Cardiac muscle cell (in vitro differentiated cells and primary cell): ENCODE measurements around the gene SLC12A5. TPM values are rescaled to one million over a fixed set of nuclear protein-coding genes. Genes with fewer than 3 reads are reported as not detected.
"Not testable (repeated sequence)": the region's sequence is repeated elsewhere in the genome, so short reads cannot be mapped to it uniquely, and the experiment has no call there.

Experiments
- DNase-seq, 2 donors: peaks; one replicate each; pipeline versions ENCODE4 v3.0.0 to v3.0.0-alpha.2; 2010 to 2017; ENCODE audit warnings: low read depth in 1 of 2, low spot score in 1 of 2
- H3K27ac ChIP-seq: fragments of 200-600 bp; sonication (generic); 2 replicates; pipeline ENCODE4 v1.5.1; 2016
- H3K27me3 ChIP-seq: fragments of 200-600 bp; sonication (generic); 2 replicates; pipeline ENCODE4 v1.6.0; 2016; ENCODE audit warnings: control low read depth
- H3K36me3 ChIP-seq: fragments of 200-600 bp; sonication (generic); 2 replicates; pipeline ENCODE4 v1.5.1; 2016; ENCODE audit warnings: control low read depth
- H3K4me1 ChIP-seq: fragments of 200-600 bp; sonication (generic); 2 replicates; pipeline ENCODE4 v1.8.1; 2017; ENCODE audit warnings: low read depth, mild to moderate bottlenecking, mixed run types
- H3K4me3 ChIP-seq: fragments of 200-600 bp; sonication (generic); 2 replicates; pipeline ENCODE4 v1.5.1; 2016; ENCODE audit warnings: mild to moderate bottlenecking
- H3K9me3 ChIP-seq: fragments of 200-600 bp; sonication (generic); 2 replicates; pipeline ENCODE4 v1.5.1; 2017; ENCODE audit warnings: low read depth, mild to moderate bottlenecking, control low read depth
- polyA plus RNA-seq: library from polyadenylated mRNA; unstranded; fragments of >200 nt; fragmentation: Nextera tagmentation; extraction: Ambion mirVana; gene quantifications from 2 replicates; pipeline ENCODE4 v1.2.1, GENCODE V29; 2016
- total RNA-seq: library from RNA; depleted of rRNA; stranded (reverse); fragments of >200 nt; gene quantifications from 2 replicates; pipeline ENCODE4 v1.2.3, GENCODE V29; 2016
- TF ChIP-seq, protein P1 (sequence below): IDR thresholded peaks from 2 replicates; pipeline ENCODE4 v1.5.1; 2012; ENCODE audit warnings: low read depth, mild to moderate bottlenecking, low read length

Gene SLC12A5
- total RNA-seq, result 7.6 and 8.3 TPM in 2 replicates
- 17.1 and 27.9 TPM in 2 replicates for polyA plus RNA-seq

GRCh38 chr20:46028772-46029371 is at the start of gene SLC12A5:
Gene SLC12A5, plus strand, starts transcription at chr20:46029215. Its CDS starts 130 bp downstream, at chr20:46029345.
- no peaks in the 10 kb centered on the region for H3K9me3 ChIP-seq
- no peaks in the 10 kb centered on the region for H3K36me3 ChIP-seq
- H3K4me3 ChIP-seq, result no peak within 1 kb of the TSS
- TF ChIP-seq, protein P1, sequence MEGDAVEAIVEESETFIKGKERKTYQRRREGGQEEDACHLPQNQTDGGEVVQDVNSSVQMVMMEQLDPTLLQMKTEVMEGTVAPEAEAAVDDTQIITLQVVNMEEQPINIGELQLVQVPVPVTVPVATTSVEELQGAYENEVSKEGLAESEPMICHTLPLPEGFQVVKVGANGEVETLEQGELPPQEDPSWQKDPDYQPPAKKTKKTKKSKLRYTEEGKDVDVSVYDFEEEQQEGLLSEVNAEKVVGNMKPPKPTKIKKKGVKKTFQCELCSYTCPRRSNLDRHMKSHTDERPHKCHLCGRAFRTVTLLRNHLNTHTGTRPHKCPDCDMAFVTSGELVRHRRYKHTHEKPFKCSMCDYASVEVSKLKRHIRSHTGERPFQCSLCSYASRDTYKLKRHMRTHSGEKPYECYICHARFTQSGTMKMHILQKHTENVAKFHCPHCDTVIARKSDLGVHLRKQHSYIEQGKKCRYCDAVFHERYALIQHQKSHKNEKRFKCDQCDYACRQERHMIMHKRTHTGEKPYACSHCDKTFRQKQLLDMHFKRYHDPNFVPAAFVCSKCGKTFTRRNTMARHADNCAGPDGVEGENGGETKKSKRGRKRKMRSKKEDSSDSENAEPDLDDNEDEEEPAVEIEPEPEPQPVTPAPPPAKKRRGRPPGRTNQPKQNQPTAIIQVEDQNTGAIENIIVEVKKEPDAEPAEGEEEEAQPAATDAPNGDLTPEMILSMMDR, result no peak
- peaks cover 99% of the 10 kb centered on the region for H3K27me3 ChIP-seq
- no peak within 1 kb of the TSS for H3K27ac ChIP-seq
- H3K4me1 ChIP-seq, result no peaks in the 10 kb centered on the region
- no peak for DNase-seq

GRCh38 chr20:45981261-45981660 is 47.8 kb upstream of the SLC12A5 start:
- no peak for DNase-seq
- TF ChIP-seq, protein P1, result no peak
- Histone ChIP-seq H3K4me3 (no peak overlapping the region), H3K4me1 (peaks cover 6% of the 10 kb centered on the region), H3K36me3 (no peaks in the 10 kb centered on the region), H3K9me3 (no peaks in the 10 kb centered on the region), H3K27ac (no peak overlapping the region), H3K27me3 (no peaks in the 10 kb centered on the region)

GRCh38 chr20:45983279-45983743 is 45.7 kb upstream of the SLC12A5 start:
- Histone ChIP-seq H3K9me3 (no peaks in the 10 kb centered on the region), H3K27me3 (no peaks in the 10 kb centered on the region), H3K36me3 (no peaks in the 10 kb centered on the region), H3K4me1 (no peaks in the 10 kb centered on the region), H3K27ac (no peak overlapping the region), H3K4me3 (no peak overlapping the region)
- no peak for DNase-seq
- TF ChIP-seq, protein P1, result no peak

GRCh38 chr20:45985573-45985972 is 43.4 kb upstream of the SLC12A5 start:
- H3K27me3 ChIP-seq, result no peaks in the 10 kb centered on the region
- peak in 1 of 2 donors; percentile 30 for DNase-seq
- no peak overlapping the region for H3K4me3 ChIP-seq
- TF ChIP-seq, protein P1, result peak; percentile 13
- H3K4me1 ChIP-seq, result no peaks in the 10 kb centered on the region
- no peak overlapping the region for H3K27ac ChIP-seq
- no peaks in the 10 kb centered on the region for H3K36me3 ChIP-seq
- H3K9me3 ChIP-seq, result no peaks in the 10 kb centered on the region

- TF ChIP-seq, protein P1, result peak; percentile 93
- no peaks in the 10 kb centered on the region for H3K4me1 ChIP-seq
- no peak overlapping the region for H3K27ac ChIP-seq
- DNase-seq, result peak; percentile 70 to 84
- no peaks in the 10 kb centered on the region for H3K36me3 ChIP-seq
- no peaks in the 10 kb centered on the region for H3K27me3 ChIP-seq
- no peaks in the 10 kb centered on the region for H3K9me3 ChIP-seq
- no peak overlapping the region for H3K4me3 ChIP-seq
Observed at GRCh38 chr20:45987108-45987780, 41.8 kb upstream of the SLC12A5 start.

DNA sequence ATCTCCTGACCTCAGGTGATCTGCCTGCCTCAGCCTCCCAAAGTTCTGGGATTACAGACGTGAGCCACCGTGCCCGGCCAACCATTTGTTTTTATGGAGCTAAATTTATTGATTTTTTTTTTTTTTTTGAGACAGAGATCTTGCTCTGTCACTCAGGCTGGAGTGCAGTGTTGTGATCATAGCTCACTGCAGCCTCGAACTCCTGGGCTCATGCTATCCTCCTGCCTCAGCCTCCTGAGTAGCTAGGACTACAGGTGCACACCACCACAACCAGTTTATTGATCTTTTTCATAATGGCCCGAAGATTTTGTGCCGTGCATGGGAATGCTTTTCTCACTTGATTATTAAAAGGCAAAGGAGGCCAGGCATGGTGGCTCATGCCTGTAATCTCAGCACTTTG is 40.2 kb upstream of the SLC12A5 start:
- H3K4me3 ChIP-seq, H3K27ac ChIP-seq, H3K36me3 ChIP-seq, H3K4me1 ChIP-seq, DNase-seq, H3K27me3 ChIP-seq, H3K9me3 ChIP-seq: not testable (repeated sequence)
